ENCODE data around the gene RAG2. TPM values are rescaled to one million over a fixed set of nuclear protein-coding genes. Genes with fewer than 3 reads are reported as not detected.

RAG2 gene
- total RNA-seq, 1 experiment from 2014 or later = not detected

DNA sequence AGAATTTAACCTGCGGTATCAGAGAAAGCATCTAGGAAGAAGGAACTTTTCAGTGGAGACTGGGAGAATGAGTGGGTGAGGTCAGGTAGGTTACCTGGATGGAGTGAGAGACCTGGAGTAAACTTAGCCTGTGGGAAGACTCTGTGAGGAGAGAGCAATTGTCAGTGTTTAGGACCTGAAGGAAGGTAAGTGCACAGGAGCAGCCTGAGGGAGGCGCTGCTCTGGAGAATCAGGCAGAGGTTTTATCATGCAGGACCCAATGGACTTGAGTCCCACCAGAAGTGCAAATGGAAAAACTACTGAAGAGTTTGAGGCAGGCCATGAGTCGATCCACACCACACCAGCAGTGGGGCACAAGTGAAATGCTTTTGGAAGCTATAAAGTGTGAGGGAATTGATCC, 14.4 kb downstream of the RAG2 start:
- Histone ChIP-seq H3T11ph (ENCODE audit: low read length) (no peak overlapping the region), H4K91ac (ENCODE audit: insufficient read length, low read depth, low read length) (no peak overlapping the region), H2BK12ac (ENCODE audit: insufficient read length, low read depth, low read length) (no peak overlapping the region), H3K27me3 (ENCODE audit: insufficient read depth, low read length) (no peaks in the 10 kb centered on the region), H3K14ac (ENCODE audit: insufficient read depth, low read length) (no peak overlapping the region), H4K8ac (replicated peaks; ENCODE audit: insufficient read length, low read depth, low read length) (no peak overlapping the region), H2AFZ (ENCODE audit: low read length) (no peak overlapping the region), H3K18ac (ENCODE audit: insufficient read length, low read depth, low read length) (no peak overlapping the region), H3K9ac (ENCODE audit: extremely low read depth, insufficient read length, low read length) (no peak overlapping the region), H2BK15ac (ENCODE audit: low read depth, low read length) (no peak overlapping the region), H3K56ac (ENCODE audit: insufficient read length, low read depth, low read length) (no peak overlapping the region), H3K4me2 (ENCODE audit: insufficient read depth, insufficient read length, low read length) (no peak overlapping the region), H3K27ac (ENCODE audit: insufficient read length, low read depth, low read length) (no peak overlapping the region), H3K23ac (ENCODE audit: insufficient read length, low read depth, low read length) (no peak overlapping the region), H2BK120ac (ENCODE audit: low read depth, low read length, poor library complexity, severe bottlenecking) (no peak overlapping the region), H3K79me2 (ENCODE audit: insufficient read depth, low read length) (no peaks in the 10 kb centered on the region), H3K4me1 (ENCODE audit: insufficient read depth, low read length) (no peaks in the 10 kb centered on the region), H2BK5ac (ENCODE audit: insufficient read length, low read length) (no peak overlapping the region), H4K5ac (ENCODE audit: insufficient read length, low read depth, low read length) (no peak overlapping the region), H2AK5ac (ENCODE audit: insufficient read length, low read length) (no peak overlapping the region), H3K4ac (ENCODE audit: low read depth, low read length) (no peak overlapping the region), H2BK20ac (ENCODE audit: low read depth, low read length, poor library complexity, severe bottlenecking) (no peak overlapping the region), H4K20me1 (ENCODE audit: control insufficient read depth, insufficient read depth, insufficient read length) (no peaks in the 10 kb centered on the region), H3K9me3 (ENCODE audit: control insufficient read depth, low read depth, low read length) (peaks cover 20% of the 10 kb centered on the region), H3K23me2 (ENCODE audit: insufficient read length, low read depth, low read length, poor library complexity, severe bottlenecking) (no peaks in the 10 kb centered on the region), H3K79me1 (ENCODE audit: insufficient read depth, low read depth, low read length, poor library complexity, severe bottlenecking) (no peaks in the 10 kb centered on the region)
- Mint-ChIP-seq H3K36me3 (ENCODE audit: insufficient read depth in 1 of 3, low read depth in 3 of 3) (peaks cover 5 to 16% (median 15%) of the 10 kb centered on the region in 3 experiments; a peak in 5 of 7 replicates), H3K27me3 (ENCODE audit: low read depth) (peaks cover 23% of the 10 kb centered on the region), H3K9me3 (peaks cover 22 to 25% of the 10 kb centered on the region in 2 experiments), H3K4me1 (no peaks in the 10 kb centered on the region), H3K27ac (no peak overlapping the region), H3K4me3 (no peak overlapping the region)
- TF ChIP-seq, protein P1, sequence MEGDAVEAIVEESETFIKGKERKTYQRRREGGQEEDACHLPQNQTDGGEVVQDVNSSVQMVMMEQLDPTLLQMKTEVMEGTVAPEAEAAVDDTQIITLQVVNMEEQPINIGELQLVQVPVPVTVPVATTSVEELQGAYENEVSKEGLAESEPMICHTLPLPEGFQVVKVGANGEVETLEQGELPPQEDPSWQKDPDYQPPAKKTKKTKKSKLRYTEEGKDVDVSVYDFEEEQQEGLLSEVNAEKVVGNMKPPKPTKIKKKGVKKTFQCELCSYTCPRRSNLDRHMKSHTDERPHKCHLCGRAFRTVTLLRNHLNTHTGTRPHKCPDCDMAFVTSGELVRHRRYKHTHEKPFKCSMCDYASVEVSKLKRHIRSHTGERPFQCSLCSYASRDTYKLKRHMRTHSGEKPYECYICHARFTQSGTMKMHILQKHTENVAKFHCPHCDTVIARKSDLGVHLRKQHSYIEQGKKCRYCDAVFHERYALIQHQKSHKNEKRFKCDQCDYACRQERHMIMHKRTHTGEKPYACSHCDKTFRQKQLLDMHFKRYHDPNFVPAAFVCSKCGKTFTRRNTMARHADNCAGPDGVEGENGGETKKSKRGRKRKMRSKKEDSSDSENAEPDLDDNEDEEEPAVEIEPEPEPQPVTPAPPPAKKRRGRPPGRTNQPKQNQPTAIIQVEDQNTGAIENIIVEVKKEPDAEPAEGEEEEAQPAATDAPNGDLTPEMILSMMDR (conservative IDR thresholded peaks at IDR 0.05) = peak; percentile 43
- no CpG with 5 or more reads among the region's 3 CpGs for WGBS (ENCODE audit: extremely low coverage, insufficient read length, low lambda C conversion rate)
- DNase-seq = peak; percentile 37

Data from H9 (cell line).